SH-SY5Y (cell line): ENCODE data around the gene REXO1.

Experiments
- GATA2 ChIP-seq: IDR thresholded peaks from 2 replicates; pipeline ENCODE4 v1.6.1; 2011; ENCODE audit warnings: mild to moderate bottlenecking, low read depth, low read length
- GATA3 ChIP-seq: IDR thresholded peaks from 2 replicates; pipeline ENCODE4 v1.6.1; 2011; ENCODE audit warnings: low read depth, mild to moderate bottlenecking, low read length, moderate library complexity

DNA sequence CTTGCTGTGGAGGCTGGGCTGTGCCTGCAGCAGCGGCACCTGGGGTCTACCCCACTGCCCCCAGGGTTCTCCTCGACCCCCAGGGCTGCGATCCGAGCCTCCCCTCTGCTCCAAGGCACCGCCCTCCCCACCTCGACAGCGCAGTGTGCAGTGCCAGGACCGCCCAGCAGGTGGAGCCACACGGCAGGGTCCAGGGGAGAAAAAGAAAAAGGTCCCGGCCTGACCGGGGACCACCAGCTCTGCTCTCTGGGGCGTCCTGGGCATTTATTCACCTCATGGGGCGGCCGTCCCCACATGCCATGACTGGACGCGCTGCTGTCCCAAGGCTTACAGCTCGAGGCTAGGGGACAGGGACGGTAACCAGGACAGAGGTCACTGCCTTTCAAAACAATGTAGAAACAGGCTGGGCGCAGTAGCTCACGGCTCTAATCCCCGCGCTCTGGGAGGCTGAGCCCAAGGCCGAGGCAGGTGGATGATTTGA, 10.6 kb downstream of the REXO1 start:
- TF ChIP-seq GATA3 (no peak), GATA2 (no peak)
